ENCODE data around the gene CCDC167. TPM values are rescaled to one million over a fixed set of nuclear protein-coding genes. Genes with fewer than 3 reads are reported as not detected.
"Not testable (repeated sequence)": the region's sequence is repeated elsewhere in the genome, so short reads cannot be mapped to it uniquely, and the experiment has no call there.

CCDC167 gene
- total RNA-seq, 1 donor from 2014 or later, result 28.0 TPM

GRCh38 chr6:37513576-37513975, 13.9 kb upstream of the CCDC167 start:
- intact Hi-C loops (cut with DNase I), result no loop called here
- no peak for DNase-seq (ENCODE audit: low spot score)

- no peak for DNase-seq (ENCODE audit: low spot score)
- intact Hi-C loops (cut with DNase I), result no loop called here
Measured at GRCh38 chr6:37513155-37513554, 13.5 kb upstream of the CCDC167 start.

- DNase-seq (ENCODE audit: low spot score), result no peak
- intact Hi-C loops (cut with DNase I), result no loop called here
Measured at GRCh38 chr6:37512400-37513011, 12.8 kb upstream of the CCDC167 start.

- intact Hi-C loops (cut with DNase I), result no loop called here
- DNase-seq (ENCODE audit: low spot score), result no peak
Measured at GRCh38 chr6:37511910-37512399, 12.3 kb upstream of the CCDC167 start.

GRCh38 chr6:37511201-37511600, 11.5 kb upstream of the CCDC167 start:
- intact Hi-C loops (cut with DNase I), result no loop called here
- no peak for DNase-seq (ENCODE audit: low spot score)

GRCh38 chr6:37507690-37508421, 8.2 kb upstream of the CCDC167 start:
- DNase-seq (ENCODE audit: low spot score), result no peak
- intact Hi-C loops (cut with DNase I), result no loop called here

GRCh38 chr6:37507077-37507476, 7.4 kb upstream of the CCDC167 start:
- no peak for DNase-seq (ENCODE audit: low spot score)
- intact Hi-C loops (cut with DNase I), result no loop called here

- DNase-seq (ENCODE audit: low spot score), result no peak
- intact Hi-C loops (cut with DNase I), result no loop called here
Measured at GRCh38 chr6:37506479-37506878, 6.8 kb upstream of the CCDC167 start.

GRCh38 chr6:37504024-37504423, 4.3 kb upstream of the CCDC167 start:
- DNase-seq (ENCODE audit: low spot score), result no peak
- intact Hi-C loops (cut with DNase I), result no loop called here

GRCh38 chr6:37503309-37503965, 3.7 kb upstream of the CCDC167 start:
- intact Hi-C loops (cut with DNase I), result no loop called here

GRCh38 chr6:37502703-37503291, 3.1 kb upstream of the CCDC167 start:
- DNase-seq (ENCODE audit: low spot score), result no peak
- intact Hi-C loops (cut with DNase I), result no loop called here

More at GRCh38 chr6:37503309-37503965, 3.7 kb upstream of the CCDC167 start:
- DNase-seq (ENCODE audit: low spot score), result no peak

GRCh38 chr6:37501632-37502491, 2.2 kb upstream of the CCDC167 start:
- no peak for DNase-seq (ENCODE audit: low spot score)
- intact Hi-C loops (cut with DNase I), result no loop called here

- DNase-seq (ENCODE audit: low spot score); intact Hi-C loops (cut with DNase I): not testable (repeated sequence)
Measured at GRCh38 chr6:37500904-37501303, 1.2 kb upstream of the CCDC167 start.

- intact Hi-C loops (cut with DNase I), result no loop called here
- DNase-seq (ENCODE audit: low spot score), result no peak
Measured at GRCh38 chr6:37500294-37500608, 558 bp upstream of the CCDC167 start.

GRCh38 chr6:37496951-37497885, 2.5 kb downstream of the CCDC167 start:
- no peak for DNase-seq (ENCODE audit: low spot score)
- intact Hi-C loops (cut with DNase I), result no loop called here

- DNase-seq (ENCODE audit: low spot score), result no peak
- intact Hi-C loops (cut with DNase I), result no loop called here
Measured at GRCh38 chr6:37495244-37495934, 4.3 kb downstream of the CCDC167 start.

- peak; percentile 61 for DNase-seq (ENCODE audit: low spot score)
- intact Hi-C loops (cut with DNase I), result no loop called here
Measured at GRCh38 chr6:37493661-37493995, 6.1 kb downstream of the CCDC167 start.
